T-cell (primary cell): ENCODE data around the gene GNG4. TPM values are rescaled to one million over a fixed set of nuclear protein-coding genes. Genes with fewer than 3 reads are reported as not detected.

Experiments
- ATAC-seq, 4 experiments: fragments of 200-7000 bp in 3 of 4; fragments of 150-1000 bp in 1 of 4; cut with Tn5 transposase; replicated peaks in 1 of 4; 1 replicate in 3 of 4; 2 replicates in 1 of 4; pipeline ENCODE4 v1.10.0; 2021; ENCODE audit warnings: moderate library complexity in 3 of 4, mild to moderate bottlenecking in 2 of 4, moderate number of reproducible peaks in 1 of 4
- CTCF ChIA-PET, 2 donors: fragments of 300-600 bp; sonication (Branson Sonifier 250); formaldehyde crosslinking; loops; one replicate each; lab custom pipeline; 2022; ENCODE audit warnings: antibody characterized with exemption in 2 of 2; lab: Charles Lee
- POLR2A ChIA-PET, 2 donors: fragments of 300-600 bp; sonication (Branson Sonifier 250); formaldehyde crosslinking; loops; one replicate each; lab custom pipeline; 2022; ENCODE audit warnings: antibody characterized with exemption in 2 of 2; lab: Charles Lee
- DNase-seq, 35 experiments: peaks; one replicate each; pipeline versions ENCODE4 v3.0.0 to v3.0.0-alpha.2; 2013 to 2023
- H3K27ac ChIP-seq: one replicate; pipeline ENCODE4 v1.5.1; 2013; ENCODE audit warnings: low read length
- H3K27me3 ChIP-seq, 2 experiments: replicated peaks in 1 of 2; 1 replicate in 1 of 2; 2 replicates in 1 of 2; pipeline versions ENCODE4 v1.6.1 to v1.7.0; 2013; ENCODE audit warnings: low read length in 1 of 2, mixed read lengths in 1 of 2; ENCODE audit not compliant: control insufficient read depth in 2 of 2, insufficient read depth in 2 of 2; ENCODE audit errors: extremely low read depth in 1 of 2
- H3K36me3 ChIP-seq, 2 donors: 1 replicate in 1 of 2; 2 replicates in 1 of 2; pipeline versions ENCODE4 v1.6.1 to v1.7.0; 2013; ENCODE audit warnings: low read length in 1 of 2; ENCODE audit not compliant: control insufficient read depth in 2 of 2, insufficient read depth in 1 of 2; ENCODE audit errors: extremely low read depth in 1 of 2
- H3K4me1 ChIP-seq, 2 experiments: 1 replicate in 1 of 2; 2 replicates in 1 of 2; pipeline versions ENCODE4 v1.6.1 to v1.7.0; 2013; ENCODE audit warnings: low read length in 2 of 2, mixed read lengths in 1 of 2; ENCODE audit not compliant: insufficient read depth in 2 of 2, control insufficient read depth in 1 of 2; ENCODE audit errors: extremely low read depth in 1 of 2
- H3K4me3 ChIP-seq, 2 donors: 1 replicate in 1 of 2; 2 replicates in 1 of 2; pipeline versions ENCODE4 v1.5.1 to v1.7.0; 2013; ENCODE audit warnings: mild to moderate bottlenecking in 2 of 2, low read length in 1 of 2, moderate library complexity in 1 of 2; ENCODE audit not compliant: control insufficient read depth in 1 of 2; ENCODE audit errors: extremely low read depth in 1 of 2
- H3K9me3 ChIP-seq: 2 replicates; pipeline ENCODE4 v1.7.0; 2013
- H3K27ac Mint-ChIP-seq, 2 donors: one replicate each; pipeline ENCODE4 v1.8.0; 2020 to 2021; ENCODE audit warnings: mild to moderate bottlenecking in 2 of 2, mixed read lengths in 2 of 2
- H3K27me3 Mint-ChIP-seq, 2 donors: one replicate each; pipeline ENCODE4 v1.8.0; 2021 to 2022; ENCODE audit warnings: mixed read lengths in 2 of 2
- H3K36me3 Mint-ChIP-seq: one replicate; pipeline ENCODE4 v1.8.0; 2021; ENCODE audit warnings: mixed read lengths
- H3K4me1 Mint-ChIP-seq, 3 donors: one replicate each; pipeline ENCODE4 v1.8.0; 2020 to 2022; ENCODE audit warnings: mixed read lengths in 3 of 3, mild to moderate bottlenecking in 1 of 3
- H3K4me3 Mint-ChIP-seq, 3 donors: one replicate each; pipeline ENCODE4 v1.8.0; 2020 to 2022; ENCODE audit warnings: mild to moderate bottlenecking in 3 of 3, mixed read lengths in 3 of 3, moderate library complexity in 3 of 3
- H3K9me3 Mint-ChIP-seq, 3 donors: one replicate each; pipeline ENCODE4 v1.8.0; 2020 to 2022; ENCODE audit warnings: mixed read lengths in 3 of 3
- WGBS: methylation state at CpG from one replicate; pipeline ENCODE4 v1.1.5; 2013; ENCODE audit warnings: missing lambda C conversion rate; ENCODE audit not compliant: insufficient coverage; 5-methylcytosine and 5-hydroxymethylcytosine counted together
- total RNA-seq, 35 experiments: library from RNA in 6 of 35; stranded (reverse) in 6 of 35; fragments of 120-200 nt in 1 of 35; gene quantifications; one replicate each; pipeline versions ENCODE4 v1.2.1 to v1.2.4 and lab custom pipeline; 2013 to 2026

GNG4 gene
- total RNA-seq, 5 donors from 2014 or later (not counting 1 experiment from before 2014, with no cell fraction given) = 0.07 to 0.29 (median 0.17) TPM; not detected in 1

GRCh38 chr1:235527196-235527814 is 122.3 kb downstream of the GNG4 start:
- Histone ChIP-seq H3K27me3 (peaks cover 0 to 4% of the 10 kb centered on the region in 2 experiments), H3K4me1 (no peaks in the 10 kb centered on the region), H3K4me3 (no peak overlapping the region), H3K36me3 (no peaks in the 10 kb centered on the region), H3K9me3 (no peaks in the 10 kb centered on the region), H3K27ac (no peak overlapping the region)
- CTCF ChIA-PET = interaction anchor here in 1 of 2 donors (1.2 kb wide), 1 partner anchor 11 kb away, joined by 3 read pairs; no protein-coding TSS in a partner anchor
- Mint-ChIP-seq H3K9me3 (no peaks in the 10 kb centered on the region), H3K27ac (no peak overlapping the region), H3K27me3 (no peaks in the 10 kb centered on the region), H3K4me1 (no peaks in the 10 kb centered on the region), H3K4me3 (no peak overlapping the region), H3K36me3 (no peaks in the 10 kb centered on the region)
- ATAC-seq (no peak), DNase-seq (no peak)
- POLR2A ChIA-PET = no interaction called here
- whole genome bisulfite sequencing = 93% methylated on average over 4 of the region's 4 CpGs

GRCh38 chr1:235525314-235525713 is 124.3 kb downstream of the GNG4 start:
- ChIA-PET POLR2A (no interaction called here), CTCF (interaction anchor here in 1 of 2 donors (0.6 kb wide), 1 partner anchor 770 kb away, joined by 4 read pairs; no protein-coding TSS in a partner anchor)
- ATAC-seq = no peak
- Mint-ChIP-seq H3K4me3 (no peak overlapping the region), H3K9me3 (no peaks in the 10 kb centered on the region), H3K27ac (no peak overlapping the region), H3K4me1 (no peaks in the 10 kb centered on the region), H3K27me3 (no peaks in the 10 kb centered on the region), H3K36me3 (no peaks in the 10 kb centered on the region)
- WGBS = 11% methylated on average over 4 of the region's 4 CpGs
- Histone ChIP-seq H3K27me3 (no peaks in the 10 kb centered on the region), H3K4me1 (no peaks in the 10 kb centered on the region), H3K27ac (no peak overlapping the region), H3K9me3 (no peaks in the 10 kb centered on the region), H3K36me3 (no peaks in the 10 kb centered on the region), H3K4me3 (no peak overlapping the region)
- no peak for DNase-seq

GRCh38 chr1:235516862-235517446 is 132.6 kb downstream of the GNG4 start:
- H3K36me3 Mint-ChIP-seq = no peaks in the 10 kb centered on the region
- Histone ChIP-seq H3K4me3 (no peak overlapping the region), H3K9me3 (no peaks in the 10 kb centered on the region), H3K27ac (no peak overlapping the region), H3K27me3 (no peaks in the 10 kb centered on the region), H3K36me3 (no peaks in the 10 kb centered on the region), H3K4me1 (no peaks in the 10 kb centered on the region)
- H3K27me3 Mint-ChIP-seq = peaks cover 2 to 6% of the 10 kb centered on the region in 2 donors
- H3K9me3 Mint-ChIP-seq = no peaks in the 10 kb centered on the region
- POLR2A ChIA-PET = no interaction called here
- CTCF ChIA-PET = interaction anchor here (0.6 to 1.9 kb wide), 4 partner anchors 10 to 1713 kb away, joined by 3 to 7 read pairs (median 4); no protein-coding TSS in a partner anchor
- no peak overlapping the region for H3K27ac Mint-ChIP-seq
- no peaks in the 10 kb centered on the region for H3K4me1 Mint-ChIP-seq
- H3K4me3 Mint-ChIP-seq = no peak overlapping the region
- no peak for ATAC-seq
- WGBS = 73% methylated on average over 5 of the region's 6 CpGs
- DNase-seq = no peak

- no peak overlapping the region for H3K4me3 ChIP-seq
- ChIA-PET CTCF (interaction anchor here (0.5 to 1.9 kb wide), 6 partner anchors 11 to 1712 kb away, joined by 3 to 7 read pairs (median 3); no protein-coding TSS in a partner anchor), POLR2A (interaction anchor here in 1 of 2 donors (0.6 kb wide), 1 partner anchor 92 kb away, joined by 9 read pairs; no protein-coding TSS in a partner anchor)
- H3K36me3 Mint-ChIP-seq = no peaks in the 10 kb centered on the region
- no peaks in the 10 kb centered on the region for H3K9me3 Mint-ChIP-seq
- ATAC-seq (no peak), DNase-seq (no peak)
- no peaks in the 10 kb centered on the region for H3K9me3 ChIP-seq
- H3K4me1 ChIP-seq = no peaks in the 10 kb centered on the region
- H3K4me3 Mint-ChIP-seq = no peak overlapping the region
- H3K4me1 Mint-ChIP-seq = no peaks in the 10 kb centered on the region
- H3K27ac ChIP-seq = no peak overlapping the region
- H3K27me3 ChIP-seq = no peaks in the 10 kb centered on the region
- WGBS = 100% methylated on average over 1 of the region's 5 CpGs
- H3K27me3 Mint-ChIP-seq = peaks cover 4 to 8% of the 10 kb centered on the region in 2 donors
- no peak overlapping the region for H3K27ac Mint-ChIP-seq
- H3K36me3 ChIP-seq = no peaks in the 10 kb centered on the region
Observed at GRCh38 chr1:235515844-235516512, 133.6 kb downstream of the GNG4 start.

- Mint-ChIP-seq H3K27me3 (peaks cover 4 to 11% of the 10 kb centered on the region in 2 donors), H3K36me3 (no peaks in the 10 kb centered on the region), H3K9me3 (no peaks in the 10 kb centered on the region), H3K4me1 (no peaks in the 10 kb centered on the region), H3K4me3 (no peak overlapping the region), H3K27ac (no peak overlapping the region)
- Histone ChIP-seq H3K4me3 (no peak overlapping the region), H3K27ac (no peak overlapping the region), H3K9me3 (no peaks in the 10 kb centered on the region), H3K36me3 (no peaks in the 10 kb centered on the region), H3K27me3 (no peaks in the 10 kb centered on the region), H3K4me1 (no peaks in the 10 kb centered on the region)
- peak in 16 of 35 experiments; percentile 3 to 81 (median 16) for DNase-seq
- 97% methylated on average over 3 of the region's 8 CpGs for WGBS
- ATAC-seq = peak; percentile 33 to 65 (median 58)
- ChIA-PET CTCF (interaction anchor here (0.6 to 1.7 kb wide), 12 partner anchors 9 to 894 kb away, joined by 3 to 11 read pairs (median 4); partner anchors contain the start of gene B3GALNT2 (in 1 of the 2)), POLR2A (interaction anchor here in 1 of 2 donors (0.7 kb wide), 1 partner anchor 283 kb away, joined by 3 read pairs; no protein-coding TSS in a partner anchor)
Observed at GRCh38 chr1:235513495-235514366, 135.9 kb downstream of the GNG4 start.
